ELF-1 (cell line): ENCODE results near the gene ZNF714.
A peak's percentile ranks its signal among the peaks of the same experiment; 100 is the strongest.
"Not testable (repeated sequence)": the region's sequence is repeated elsewhere in the genome, so short reads cannot be mapped to it uniquely, and the experiment has no call there.

Experiments used
- DNase-seq: peaks from one replicate; pipeline ENCODE4 v3.0.0-alpha.2; 2016; ENCODE audit warnings: low read depth, low spot score

The ZNF714 gene

GRCh38 chr19:21130097-21130775 is 48.2 kb downstream of the ZNF714 start:
- no peak for DNase-seq

- DNase-seq = no peak
Measured at GRCh38 chr19:21133633-21134032, 51.6 kb downstream of the ZNF714 start.

DNA sequence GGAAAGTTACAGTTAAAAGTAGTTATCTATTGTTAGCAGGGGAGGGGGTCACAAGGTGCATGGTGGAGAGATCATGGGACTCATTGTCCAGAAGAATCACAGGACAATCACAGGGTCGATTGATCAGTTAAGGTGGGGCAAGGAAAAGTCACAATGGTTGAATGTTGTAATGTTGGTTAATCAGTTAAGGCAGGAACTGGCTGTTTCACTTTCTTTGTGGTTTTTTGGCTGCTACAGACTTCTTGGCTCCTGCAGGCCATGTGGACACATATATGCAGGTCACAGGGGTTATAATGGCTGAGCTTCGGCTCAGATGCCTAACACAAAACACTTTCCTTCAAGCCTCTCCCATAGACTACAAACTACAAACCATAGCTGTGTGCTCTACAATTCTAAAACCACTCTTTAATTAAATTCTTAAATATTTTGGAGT is 52.9 kb downstream of the ZNF714 start:
- DNase-seq = no peak

DNA sequence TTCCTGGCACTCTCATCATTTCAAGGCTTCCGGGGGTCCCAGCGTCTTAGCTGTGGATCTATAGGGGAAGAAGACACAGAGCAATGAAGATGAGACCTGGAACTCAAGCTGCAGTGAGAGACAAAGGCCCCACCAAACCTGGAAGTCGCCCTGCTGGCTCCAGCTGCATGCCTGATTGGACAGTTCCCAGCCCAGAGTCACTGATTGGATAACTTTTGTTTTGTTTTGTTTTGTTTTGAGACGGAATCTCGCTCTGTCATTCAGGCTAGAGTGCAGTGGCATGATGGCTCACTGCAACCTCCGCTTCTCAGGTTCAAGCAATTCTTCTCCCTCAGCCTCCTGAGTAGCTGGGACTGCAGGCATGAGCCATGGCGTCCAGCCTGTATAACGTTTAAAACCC is 53.4 kb downstream of the ZNF714 start:
- peak; percentile 51 for DNase-seq

DNA sequence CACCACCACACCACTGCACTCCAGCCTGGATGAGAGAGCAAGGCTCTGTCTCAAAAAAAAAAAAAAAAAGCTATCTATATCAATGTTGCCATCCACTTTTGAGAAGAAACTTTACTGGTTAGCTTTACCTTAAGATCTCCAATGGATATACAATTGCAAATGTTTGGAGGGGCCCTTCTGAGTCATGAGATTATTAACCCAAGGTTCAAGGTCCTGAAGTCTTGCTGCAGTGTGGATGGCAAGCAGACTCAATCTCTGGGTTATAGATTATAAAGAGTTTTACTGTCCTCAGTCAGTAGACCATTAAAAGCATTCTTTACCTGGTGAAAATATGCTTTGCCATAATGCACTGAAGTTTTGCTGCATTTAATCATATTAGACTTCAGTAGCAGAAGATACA is 56.1 kb downstream of the ZNF714 start:
- no peak for DNase-seq

- DNase-seq = not testable (repeated sequence)
Measured at GRCh38 chr19:21141006-21141405, 59.0 kb downstream of the ZNF714 start.

- peak; percentile 98 for DNase-seq
Measured at GRCh38 chr19:21141787-21142464, 59.9 kb downstream of the ZNF714 start, which contains the start of gene ZNF431. Gene ZNF431 (plus strand): TSS chr19:21142040. CDS start chr19:21142184, 144 bp downstream.

DNA sequence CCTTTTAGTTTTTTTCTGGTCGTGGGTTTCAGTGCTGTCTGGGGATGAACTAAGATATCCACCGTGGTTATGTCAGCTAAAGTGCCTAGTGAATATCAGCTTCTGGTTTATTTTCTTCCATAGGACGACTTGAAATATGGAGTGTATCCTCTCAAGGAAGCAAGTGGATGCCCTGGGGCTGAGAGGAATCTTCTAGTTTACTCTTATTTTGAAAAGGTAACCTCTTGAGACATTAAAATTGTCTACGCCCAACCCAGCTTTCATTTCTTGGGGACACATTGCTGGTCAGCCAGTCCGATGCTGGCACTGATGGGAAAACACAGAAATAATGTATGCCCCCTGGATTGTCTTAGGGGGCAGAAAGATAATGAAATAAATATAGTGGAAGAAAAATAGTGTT is 61.4 kb downstream of the ZNF714 start:
- DNase-seq = no peak

GRCh38 chr19:21143854-21144253 is 61.9 kb downstream of the ZNF714 start:
- no peak for DNase-seq

DNA sequence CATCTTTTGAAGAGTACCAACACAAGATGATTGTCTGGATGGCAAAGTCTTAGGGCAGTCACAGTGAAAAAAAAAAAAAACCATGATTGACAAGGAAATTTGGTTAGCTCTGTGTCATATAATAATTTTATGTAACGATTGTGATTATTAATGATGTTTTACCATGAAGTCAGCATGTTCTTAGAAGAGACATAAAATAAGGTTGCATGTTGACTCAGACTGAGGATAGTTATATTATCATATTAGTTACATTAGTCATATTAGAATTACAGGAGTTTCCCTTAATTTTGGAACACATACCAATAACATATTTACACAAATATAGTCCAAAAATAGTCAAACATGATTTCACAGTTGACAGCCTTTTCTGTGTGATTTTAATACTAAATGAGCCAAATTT is 65.5 kb downstream of the ZNF714 start:
- no peak for DNase-seq

- DNase-seq = no peak
Measured at GRCh38 chr19:21148681-21149080, 66.7 kb downstream of the ZNF714 start.

- DNase-seq = no peak
Measured at GRCh38 chr19:21149877-21150276, 67.9 kb downstream of the ZNF714 start.

DNA sequence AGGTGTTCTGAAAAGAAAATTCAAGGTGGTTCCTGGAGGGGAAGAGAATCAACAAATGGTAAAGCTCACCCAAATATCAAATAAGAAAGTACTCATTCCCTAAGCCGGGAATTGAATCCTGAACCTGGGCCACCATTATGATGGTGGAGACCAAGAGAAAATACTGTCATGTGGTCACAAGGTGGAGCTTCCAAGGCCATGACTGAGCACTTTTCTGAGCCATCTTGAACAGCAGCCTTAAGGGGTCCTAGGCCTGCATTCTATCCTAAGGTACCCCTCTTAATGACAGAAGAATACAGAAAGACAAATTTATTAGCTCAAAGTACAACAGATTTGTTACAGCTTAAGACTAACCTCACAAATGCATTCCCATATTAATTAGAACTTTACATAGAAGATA is 69.5 kb downstream of the ZNF714 start:
- DNase-seq = no peak

GRCh38 chr19:21158523-21159135 is 76.6 kb downstream of the ZNF714 start:
- DNase-seq = no peak

DNA sequence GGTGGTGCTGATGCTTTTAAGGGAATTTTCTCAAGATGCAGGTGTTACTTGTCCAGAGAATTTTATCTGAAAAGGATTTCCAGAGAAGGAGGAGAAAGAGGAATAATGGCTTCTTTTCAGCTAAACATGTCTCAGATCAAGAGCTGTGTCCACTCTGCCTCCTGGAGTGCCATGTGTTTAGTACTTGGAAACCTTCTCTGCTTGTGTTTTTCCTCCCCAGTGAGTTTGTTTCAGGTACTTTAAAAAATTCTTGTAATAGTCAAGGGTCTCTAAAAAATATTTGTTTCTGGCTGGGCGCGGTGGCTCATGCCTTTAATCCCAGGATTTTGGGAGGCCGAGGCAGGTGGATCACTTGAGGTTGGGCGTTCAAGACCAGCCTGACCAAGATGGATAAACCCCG is 82.5 kb downstream of the ZNF714 start:
- no peak for DNase-seq

GRCh38 chr19:21166436-21166835 is 84.4 kb downstream of the ZNF714 start:
- DNase-seq = no peak
